ENCODE results near the gene NABP1.

NABP1 gene

DNA sequence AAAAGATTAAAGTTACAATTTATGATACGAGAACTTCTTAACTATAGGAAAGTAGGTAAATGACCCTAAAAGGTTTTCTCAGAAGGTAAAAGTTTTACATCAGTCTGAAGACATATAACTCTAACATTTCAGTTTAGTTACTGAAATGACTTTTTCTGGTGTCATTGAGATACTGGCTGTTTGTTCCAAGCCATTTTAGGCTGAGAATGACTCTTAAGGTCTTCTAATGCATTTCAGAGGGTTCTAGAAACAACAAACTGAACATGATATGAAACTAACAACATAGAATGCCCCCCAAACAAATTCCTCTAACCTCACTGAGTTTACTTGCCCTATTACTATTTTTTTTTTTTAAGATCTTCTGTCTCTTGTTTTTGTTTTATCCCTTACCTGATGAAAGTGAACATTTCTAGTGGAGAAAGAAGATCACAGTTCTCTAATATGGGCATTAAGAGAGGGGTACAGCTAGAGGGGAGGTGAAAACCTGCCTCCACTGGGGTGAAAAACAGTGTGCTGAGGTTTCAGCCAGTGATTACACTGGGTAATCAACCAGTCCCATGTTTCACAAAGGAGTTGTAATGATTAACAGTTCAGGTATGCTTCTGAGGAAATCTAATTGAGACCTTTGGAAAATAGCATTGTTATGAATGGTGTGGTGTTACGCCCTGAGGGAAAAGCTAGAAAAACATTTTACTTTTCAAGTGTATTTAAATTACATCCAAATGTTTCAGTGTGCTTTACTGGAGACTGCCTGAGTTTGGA lies 11.2 kb downstream of the NABP1 start:
- Histone ChIP-seq H3K9me3 (ENCODE audit: insufficient read depth, low read length, severe bottlenecking) (no peaks in the 10 kb centered on the region), H4K20me1 (ENCODE audit: insufficient read depth, low read length) (peaks cover 5% of the 10 kb centered on the region; the same call in 1 of the 2 replicates), H3K4me2 (ENCODE audit: insufficient read depth, low read length) (no peak overlapping the region), H3K79me2 (ENCODE audit: insufficient read depth, low read length) (no peaks in the 10 kb centered on the region), H3K4me1 (ENCODE audit: insufficient read depth, low read length) (0 out of 2 replicates have a peak, but pooled peaks cover 3% of the 10 kb centered on the region), H3K9ac (ENCODE audit: low read depth, low read length) (no peak overlapping the region), H2AFZ (ENCODE audit: low read depth, low read length) (no peak overlapping the region), H3K36me3 (ENCODE audit: insufficient read depth, low read length) (peaks cover 40% of the 10 kb centered on the region), H3K4me3 (ENCODE audit: low read depth in 1 of 2, low read length in 2 of 2) (no peak overlapping the region), H3K27me3 (ENCODE audit: insufficient read depth, low read length, poor library complexity) (no peaks in the 10 kb centered on the region), H3K27ac (ENCODE audit: low read length) (no peak overlapping the region)
- no peak for TF ChIP-seq EZH2 (IDR thresholded peaks at IDR 0.05; ENCODE audit: borderline replicate concordance, low read depth, low read length, severe bottlenecking)
- TF ChIP-seq CTCF (IDR thresholded peaks at IDR 0.05; ENCODE audit: borderline replicate concordance, extremely low read depth, low read length, poor library complexity, severe bottlenecking) = no peak
- 0 out of 3 replicates have a peak, but pooled peaks have one; percentile 18 for ATAC-seq (ENCODE audit: insufficient read depth, low read depth)
- no peak for DNase-seq

GRCh38 chr2:191690327-191690726 lies 12.4 kb downstream of the NABP1 start:
- no peak for DNase-seq
- Histone ChIP-seq H3K36me3 (ENCODE audit: insufficient read depth, low read length) (peaks cover 27% of the 10 kb centered on the region), H3K27me3 (ENCODE audit: insufficient read depth, low read length, poor library complexity) (no peaks in the 10 kb centered on the region), H3K79me2 (ENCODE audit: insufficient read depth, low read length) (no peaks in the 10 kb centered on the region), H4K20me1 (ENCODE audit: insufficient read depth, low read length) (peaks cover 5% of the 10 kb centered on the region; the same call in 1 of the 2 replicates), H3K4me3 (ENCODE audit: low read depth in 1 of 2, low read length in 2 of 2) (no peak overlapping the region), H3K27ac (ENCODE audit: low read length) (no peak overlapping the region), H3K4me1 (ENCODE audit: insufficient read depth, low read length) (0 out of 2 replicates have a peak, but pooled peaks cover 3% of the 10 kb centered on the region), H2AFZ (ENCODE audit: low read depth, low read length) (no peak overlapping the region), H3K9ac (ENCODE audit: low read depth, low read length) (no peak overlapping the region), H3K4me2 (ENCODE audit: insufficient read depth, low read length) (no peak overlapping the region), H3K9me3 (ENCODE audit: insufficient read depth, low read length, severe bottlenecking) (no peaks in the 10 kb centered on the region)
- ATAC-seq (ENCODE audit: insufficient read depth, low read depth) = no peak
- TF ChIP-seq CTCF (IDR thresholded peaks at IDR 0.05; ENCODE audit: borderline replicate concordance, extremely low read depth, low read length, poor library complexity, severe bottlenecking) (peak; percentile 18), EZH2 (IDR thresholded peaks at IDR 0.05; ENCODE audit: borderline replicate concordance, low read depth, low read length, severe bottlenecking) (no peak)

DNA sequence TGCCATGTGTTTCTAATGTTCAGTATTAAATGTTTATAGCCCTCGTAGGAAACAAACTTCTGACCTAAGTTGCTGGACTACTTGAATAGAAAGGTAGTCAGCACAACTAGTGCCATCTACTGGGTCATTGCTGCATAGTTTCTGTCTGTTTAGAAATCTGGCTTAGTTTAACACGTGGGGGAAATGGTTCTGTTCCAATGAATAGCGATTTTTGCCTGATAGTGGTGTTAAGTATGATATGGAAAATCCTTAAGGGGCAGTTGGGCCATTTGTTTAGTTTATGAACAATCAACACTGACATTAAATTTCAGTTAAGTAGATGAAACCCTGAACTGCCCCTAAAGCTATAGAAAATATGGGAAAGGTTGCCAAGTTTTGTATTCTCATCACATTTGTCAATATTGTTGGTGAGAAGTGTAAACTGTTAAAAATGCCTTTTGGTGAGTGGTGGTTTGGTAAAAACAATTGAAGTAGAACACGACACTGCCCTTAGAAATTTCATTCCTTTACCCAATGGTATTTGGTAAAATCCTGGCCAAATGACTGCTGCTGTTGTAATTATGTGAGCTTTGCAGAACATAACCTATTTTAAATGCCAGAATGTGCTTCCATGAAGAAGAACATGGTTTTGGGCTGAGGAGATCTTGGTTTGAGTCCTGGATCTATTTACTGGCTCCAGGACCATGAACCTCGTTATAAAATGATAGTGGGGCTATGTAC lies 13.2 kb downstream of the NABP1 start:
- no peak overlapping the region for H3K4me3 ChIP-seq (ENCODE audit: low read depth in 1 of 2, low read length in 2 of 2)
- ATAC-seq (ENCODE audit: insufficient read depth, low read depth) (peak; percentile 79), DNase-seq (peak; percentile 62)
- no peaks in the 10 kb centered on the region for H3K27me3 ChIP-seq (ENCODE audit: insufficient read depth, low read length, poor library complexity)
- no peak overlapping the region for H3K27ac ChIP-seq (ENCODE audit: low read length)
- H3K9me3 ChIP-seq (ENCODE audit: insufficient read depth, low read length, severe bottlenecking) = no peaks in the 10 kb centered on the region
- H3K79me2 ChIP-seq (ENCODE audit: insufficient read depth, low read length) = no peaks in the 10 kb centered on the region
- H3K36me3 ChIP-seq (ENCODE audit: insufficient read depth, low read length) = peaks cover 19% of the 10 kb centered on the region
- H2AFZ ChIP-seq (ENCODE audit: low read depth, low read length) = no peak overlapping the region
- H3K4me1 ChIP-seq (ENCODE audit: insufficient read depth, low read length) = 0 out of 2 replicates have a peak, but pooled peaks cover 3% of the 10 kb centered on the region
- no peak overlapping the region for H3K4me2 ChIP-seq (ENCODE audit: insufficient read depth, low read length)
- H3K9ac ChIP-seq (ENCODE audit: low read depth, low read length) = no peak overlapping the region
- TF ChIP-seq EZH2 (IDR thresholded peaks at IDR 0.05; ENCODE audit: borderline replicate concordance, low read depth, low read length, severe bottlenecking) (no peak), CTCF (IDR thresholded peaks at IDR 0.05; ENCODE audit: borderline replicate concordance, extremely low read depth, low read length, poor library complexity, severe bottlenecking) (peak; percentile 90)
- peaks cover 9% of the 10 kb centered on the region; the same call in 1 of the 2 replicates for H4K20me1 ChIP-seq (ENCODE audit: insufficient read depth, low read length)
